Activated CD4-positive, alpha-beta T cell treated with anti-CD3 and anti-CD28 coated beads for 48 hours (primary cell): ENCODE measurements around the gene C1D.
"Not testable (repeated sequence)": the region's sequence is repeated elsewhere in the genome, so short reads cannot be mapped to it uniquely, and the experiment has no call there.

Source experiments
- DNase-seq: peaks from one replicate; pipeline ENCODE4 v3.0.0-alpha.2; 2020

The C1D gene

DNA sequence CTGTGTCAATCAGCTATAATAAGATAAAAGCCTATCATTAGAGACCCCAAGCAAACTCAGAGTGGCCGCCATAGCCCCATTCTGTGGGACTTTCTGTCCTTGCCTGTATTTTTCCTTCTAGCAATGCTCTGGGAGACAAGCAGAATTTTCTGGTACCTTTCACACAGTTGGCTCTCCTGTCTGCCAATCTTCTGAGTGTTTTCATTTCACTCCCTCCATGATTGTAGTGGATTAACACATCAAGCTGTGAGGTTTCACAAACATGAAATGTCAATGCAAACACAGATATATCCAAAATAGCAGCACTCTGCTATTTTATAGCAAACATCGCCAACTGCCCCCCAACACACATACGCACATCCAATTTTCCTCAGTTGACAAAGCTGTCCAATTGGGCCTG lies 64.9 kb downstream of the C1D start:
- DNase-seq: no peak

DNA sequence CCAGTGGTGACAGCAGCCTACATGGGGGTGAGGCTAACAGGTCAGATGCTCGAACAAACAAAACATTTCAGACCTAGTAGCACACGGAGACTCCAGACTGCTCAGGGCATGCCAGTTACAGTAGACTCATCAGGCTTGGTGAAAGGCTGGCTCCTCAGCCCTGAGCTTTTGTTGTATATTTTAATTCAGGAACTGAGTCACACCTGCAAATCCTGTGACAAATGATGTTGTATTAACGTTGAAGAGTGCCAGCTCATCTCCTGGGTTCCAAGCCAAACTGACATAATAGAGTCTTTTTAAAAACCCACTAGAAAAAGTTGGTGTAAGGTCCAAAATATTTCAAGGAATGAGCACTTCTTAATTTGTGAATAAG lies 65.3 kb downstream of the C1D start:
- no peak for DNase-seq

DNA sequence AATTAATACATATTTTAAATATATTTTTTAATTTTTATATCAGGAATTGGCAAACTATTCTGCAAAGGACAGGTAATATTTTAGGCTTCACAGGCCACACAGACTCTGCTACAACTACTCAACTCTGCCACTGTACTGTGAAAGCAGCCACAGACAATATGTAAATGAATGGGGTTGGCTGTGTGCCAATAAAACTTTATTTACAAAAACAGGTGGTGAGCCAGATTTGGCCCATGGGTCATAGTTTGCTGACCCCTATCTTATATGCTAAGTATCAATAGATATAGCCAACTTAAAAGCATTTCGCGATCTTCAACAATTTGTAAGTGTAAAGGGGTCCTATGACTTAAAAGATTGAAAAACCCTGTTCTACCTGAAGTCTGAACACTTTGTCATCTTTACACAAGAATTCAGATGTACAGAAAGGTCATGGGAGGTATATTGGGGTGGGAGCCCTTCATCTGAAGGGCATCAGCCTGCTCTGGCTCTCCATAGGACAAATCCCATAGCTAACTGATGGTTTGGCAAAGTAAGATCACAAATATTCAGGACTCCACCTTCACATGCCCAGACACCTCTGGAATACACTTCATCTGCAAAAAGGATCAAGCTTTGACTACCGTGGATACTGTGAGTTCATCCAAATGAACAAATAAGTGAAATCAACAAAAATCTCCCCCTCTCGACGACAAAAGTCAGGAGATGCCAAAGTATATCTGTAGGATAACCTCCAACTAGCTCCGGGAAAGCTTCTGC lies 65.9 kb downstream of the C1D start:
- DNase-seq: no peak

DNA sequence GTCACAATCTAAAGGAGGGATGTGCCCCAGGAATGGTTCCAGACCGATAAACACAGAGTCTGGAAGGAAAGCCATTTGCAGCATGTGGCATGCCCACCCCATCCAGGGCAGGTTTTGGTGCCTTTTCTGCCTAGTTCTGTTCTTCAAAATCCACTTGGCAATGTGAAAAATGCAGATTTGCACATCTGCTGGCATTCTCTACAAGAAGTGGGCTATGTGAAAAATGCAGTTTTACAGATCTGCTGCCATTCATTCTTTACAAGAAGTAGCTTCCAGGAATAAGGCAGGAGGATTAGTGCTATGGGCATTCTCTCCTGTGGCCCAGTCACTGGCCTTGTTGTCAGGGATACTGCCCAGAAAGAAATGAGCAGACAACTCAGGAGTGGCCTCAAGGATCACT lies 68.1 kb downstream of the C1D start:
- DNase-seq: no peak

DNA sequence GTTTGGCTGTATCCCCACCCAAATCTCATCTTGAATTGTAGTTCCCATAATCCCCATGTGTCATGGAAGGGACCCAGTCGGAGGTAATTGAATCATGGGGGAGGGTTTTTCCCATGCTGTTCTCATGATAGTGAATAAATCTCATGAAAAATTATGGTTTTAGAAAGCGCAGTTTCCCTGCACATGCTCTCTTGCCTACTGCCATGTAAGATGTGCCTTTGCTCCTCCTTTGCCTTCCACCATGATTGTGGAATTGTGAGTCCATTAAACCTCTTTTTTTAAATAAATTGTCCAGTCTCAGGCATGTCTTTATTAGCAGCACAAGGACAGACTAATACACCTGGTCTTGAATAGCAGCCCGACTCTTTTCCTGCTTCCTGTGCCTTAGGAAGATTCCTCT lies 68.7 kb downstream of the C1D start:
- DNase-seq: not testable (repeated sequence)

DNA sequence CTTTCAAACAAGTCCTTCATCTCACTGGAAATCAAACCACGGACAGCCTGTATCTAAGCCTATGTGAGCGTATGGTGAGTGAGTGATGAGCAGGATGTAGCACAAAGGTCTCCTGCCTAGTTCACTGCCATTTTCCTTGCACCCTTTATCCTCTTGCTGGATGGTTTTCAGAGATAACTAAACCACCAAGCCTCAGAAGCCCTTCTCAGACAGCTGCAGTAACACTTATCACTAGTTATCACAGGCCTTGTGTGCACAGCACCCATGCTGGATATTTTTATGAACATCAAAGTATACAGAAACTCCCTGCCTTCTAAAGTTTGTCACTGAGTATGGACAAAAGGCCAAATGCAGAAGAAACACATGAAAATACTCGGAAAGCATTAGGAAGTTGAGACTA lies 69.5 kb downstream of the C1D start:
- no peak for DNase-seq

DNA sequence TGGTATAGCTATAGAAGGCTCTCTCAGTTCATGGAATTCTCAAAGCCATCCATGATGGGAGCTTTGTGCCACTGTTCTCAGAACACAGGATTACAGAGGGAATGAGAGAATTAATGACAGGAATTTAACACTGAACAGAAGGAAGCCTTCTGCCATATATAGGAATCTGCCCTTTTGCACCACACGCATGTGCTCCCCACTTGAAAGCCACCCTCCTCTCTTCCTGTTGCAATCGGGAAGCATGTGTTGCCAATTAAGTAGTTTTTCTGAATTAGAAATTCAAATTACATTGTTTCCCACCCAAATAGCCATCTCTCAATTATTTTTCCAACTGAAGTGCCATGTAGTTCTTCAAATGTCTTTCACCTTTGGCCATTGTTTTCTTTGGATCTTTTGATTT lies 71.3 kb downstream of the C1D start:
- no peak for DNase-seq
